A673 (cell line): ENCODE measurements around the gene HNRNPF.

ENCODE experiments used
- CTCF ChIP-seq: fragments of 300-800, 200-600 bp; sonication (generic); conservative IDR thresholded peaks from 2 replicates; pipeline ENCODE4 v1.5.1; 2017; ENCODE audit warnings: low read depth, mild to moderate bottlenecking, antibody characterized with exemption, low read length, moderate library complexity, mixed read lengths
- EZH2 ChIP-seq: fragments of 200-600 bp; sonication (generic); IDR thresholded peaks from 2 replicates; pipeline ENCODE4 v1.6.1; 2017; ENCODE audit warnings: borderline replicate concordance, low read depth, mild to moderate bottlenecking, mixed read lengths, antibody characterized with exemption, low read length; ENCODE audit not compliant: poor library complexity, severe bottlenecking

GRCh38 chr10:43420369-43421200 is 11.6 kb upstream of the HNRNPF start:
- peak; percentile 27; the same call in 1 of the 2 replicates for TF ChIP-seq CTCF
- no peak for TF ChIP-seq EZH2
